Measurements from ENCODE around the gene TMCC1. TPM values are rescaled to one million over a fixed set of nuclear protein-coding genes. Genes with fewer than 3 reads are reported as not detected.
A peak's percentile ranks its signal among the peaks of the same experiment; 100 is the strongest.
"Not testable (repeated sequence)": the region's sequence is repeated elsewhere in the genome, so short reads cannot be mapped to it uniquely, and the experiment has no call there.

The TMCC1 gene
- total RNA-seq, 2 experiments from 2014 or later = 15.9 to 16.8 TPM

DNA sequence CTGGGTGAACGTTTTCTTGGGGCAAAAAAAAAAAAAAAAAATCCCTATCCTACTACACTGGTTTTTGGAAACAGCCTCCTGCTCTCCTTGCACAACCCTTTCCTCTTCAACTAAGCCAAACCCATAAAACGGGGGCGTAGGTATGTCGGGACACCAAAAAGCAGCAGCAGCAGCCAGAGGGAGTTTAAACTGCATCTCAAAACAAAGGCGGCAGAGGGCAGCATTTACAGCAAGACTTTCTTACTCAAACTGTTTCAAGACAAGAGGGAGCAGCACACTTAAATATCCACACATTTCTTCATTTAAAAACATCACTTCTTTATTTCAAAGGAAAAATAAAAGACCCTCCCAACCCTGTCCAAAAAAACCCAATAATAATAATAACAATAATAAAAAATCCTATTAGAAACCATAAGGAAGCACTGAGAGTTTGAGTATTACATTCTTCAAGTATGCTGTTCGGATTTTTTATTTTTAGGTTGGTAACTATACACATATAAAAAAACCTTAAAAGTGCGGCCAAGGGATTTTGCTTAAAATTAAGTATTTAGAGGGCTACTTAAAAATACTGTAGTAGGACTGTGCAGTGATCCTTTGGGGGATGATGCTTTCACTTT lies 243.1 kb downstream of the TMCC1 start:
- H3K27ac Mint-ChIP-seq = no peak overlapping the region
- ATAC-seq (no peak), DNase-seq (peak; percentile 74)
- no peaks in the 10 kb centered on the region for H3K9me3 Mint-ChIP-seq (ENCODE audit: insufficient read depth)
- no peaks in the 10 kb centered on the region for H3K36me3 Mint-ChIP-seq (ENCODE audit: low read depth)
- H3K4me3 Mint-ChIP-seq = no peak overlapping the region
- H3K27me3 Mint-ChIP-seq (ENCODE audit: low read depth) = peaks cover 1% of the 10 kb centered on the region
- CTCF ChIA-PET = interaction anchor here (0.9 to 1.8 kb wide), 10 partner anchors 15 to 292 kb away, joined by 3 to 17 read pairs (median 4); no protein-coding TSS in a partner anchor
- no peaks in the 10 kb centered on the region for H3K4me1 Mint-ChIP-seq (ENCODE audit: low read depth)
- POLR2A ChIA-PET = no interaction called here

DNA sequence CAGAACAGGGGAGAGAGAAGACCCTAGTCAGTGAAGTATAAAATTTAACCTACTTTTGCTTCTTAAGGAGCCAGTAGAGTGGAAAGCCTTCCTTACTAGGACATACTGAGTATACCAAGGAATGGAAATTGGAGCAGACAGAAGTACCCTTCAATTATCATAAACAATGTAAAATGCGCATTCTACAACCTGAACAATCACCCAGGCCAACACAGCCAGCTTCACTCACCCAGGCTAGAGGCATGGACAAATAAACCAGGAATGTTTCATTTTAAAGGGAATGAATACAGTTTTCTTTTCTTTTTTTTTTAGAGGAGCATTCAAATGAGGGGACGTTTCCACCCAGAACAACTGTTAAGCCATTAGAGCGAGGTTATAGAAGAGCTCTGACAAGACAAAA lies 245.1 kb downstream of the TMCC1 start:
- H3K4me1 Mint-ChIP-seq (ENCODE audit: low read depth) = no peaks in the 10 kb centered on the region

DNA sequence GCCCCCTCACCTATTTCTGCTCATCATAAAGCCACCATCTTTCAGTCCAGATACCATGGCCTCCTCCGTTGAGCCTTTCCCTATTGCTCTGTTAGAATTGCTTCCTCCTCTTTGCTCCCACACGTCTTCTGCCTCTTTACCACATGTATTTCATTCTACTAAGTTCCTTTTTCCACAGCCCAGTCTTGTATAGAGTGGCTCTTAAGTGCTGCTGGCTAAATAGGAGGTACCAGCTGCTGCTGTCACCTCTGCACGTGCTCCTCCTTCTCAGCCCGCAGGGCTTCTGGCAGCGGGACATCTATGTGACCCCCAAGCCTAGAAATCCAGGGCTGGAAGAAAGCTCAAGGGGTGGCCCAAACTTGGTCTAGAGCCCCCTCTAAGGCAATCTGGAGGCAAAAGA lies 248.2 kb downstream of the TMCC1 start:
- CTCF ChIA-PET = interaction anchor here (2.1 to 2.7 kb wide), 2 partner anchors 155 to 185 kb away, joined by 6 to 10 read pairs; no protein-coding TSS in a partner anchor
- DNase-seq (no peak), ATAC-seq (no peak)
- no peaks in the 10 kb centered on the region for H3K4me1 Mint-ChIP-seq (ENCODE audit: low read depth)
- POLR2A ChIA-PET = no interaction called here
- no peaks in the 10 kb centered on the region for H3K9me3 Mint-ChIP-seq (ENCODE audit: insufficient read depth)
- no peak overlapping the region for H3K27ac Mint-ChIP-seq
- H3K36me3 Mint-ChIP-seq (ENCODE audit: low read depth) = no peaks in the 10 kb centered on the region
- no peak overlapping the region for H3K4me3 Mint-ChIP-seq
- H3K27me3 Mint-ChIP-seq (ENCODE audit: low read depth) = peaks cover 9% of the 10 kb centered on the region

More for the DNA sequence above, 245.1 kb downstream of the TMCC1 start:
- Mint-ChIP-seq H3K27ac (no peak overlapping the region), H3K36me3 (ENCODE audit: low read depth) (no peaks in the 10 kb centered on the region), H3K4me3 (no peak overlapping the region), H3K9me3 (ENCODE audit: insufficient read depth) (no peaks in the 10 kb centered on the region), H3K27me3 (ENCODE audit: low read depth) (peaks cover 4% of the 10 kb centered on the region)
- ChIA-PET CTCF (interaction anchor here (1.2 to 1.8 kb wide), 2 partner anchors 21 to 181 kb away, joined by 4 to 8 read pairs; no protein-coding TSS in a partner anchor), POLR2A (no interaction called here)
- DNase-seq (no peak), ATAC-seq (no peak)

- CTCF ChIA-PET = interaction anchor here (2.1 kb wide), 1 partner anchor 155 kb away, joined by 6 read pairs; no protein-coding TSS in a partner anchor
- H3K9me3 Mint-ChIP-seq (ENCODE audit: insufficient read depth) = no peaks in the 10 kb centered on the region
These were observed 248.7 kb downstream of the TMCC1 start for GRCh38 chr3:129644836-129645235.

GRCh38 chr3:129641567-129642260 lies 251.8 kb downstream of the TMCC1 start:
- POLR2A ChIA-PET; H3K36me3 Mint-ChIP-seq (ENCODE audit: low read depth); H3K4me3 Mint-ChIP-seq; H3K9me3 Mint-ChIP-seq (ENCODE audit: insufficient read depth); ATAC-seq; DNase-seq; H3K4me1 Mint-ChIP-seq (ENCODE audit: low read depth); H3K27ac Mint-ChIP-seq; CTCF ChIA-PET: not testable (repeated sequence)
- peaks cover 13% of the 10 kb centered on the region for H3K27me3 Mint-ChIP-seq (ENCODE audit: low read depth)

More at GRCh38 chr3:129644836-129645235, 248.7 kb downstream of the TMCC1 start:
- POLR2A ChIA-PET = no interaction called here
- Mint-ChIP-seq H3K4me1 (ENCODE audit: low read depth) (no peaks in the 10 kb centered on the region), H3K27me3 (ENCODE audit: low read depth) (peaks cover 9% of the 10 kb centered on the region), H3K27ac (no peak overlapping the region), H3K36me3 (ENCODE audit: low read depth) (no peaks in the 10 kb centered on the region), H3K4me3 (no peak overlapping the region)
- DNase-seq (no peak), ATAC-seq (no peak)

DNA sequence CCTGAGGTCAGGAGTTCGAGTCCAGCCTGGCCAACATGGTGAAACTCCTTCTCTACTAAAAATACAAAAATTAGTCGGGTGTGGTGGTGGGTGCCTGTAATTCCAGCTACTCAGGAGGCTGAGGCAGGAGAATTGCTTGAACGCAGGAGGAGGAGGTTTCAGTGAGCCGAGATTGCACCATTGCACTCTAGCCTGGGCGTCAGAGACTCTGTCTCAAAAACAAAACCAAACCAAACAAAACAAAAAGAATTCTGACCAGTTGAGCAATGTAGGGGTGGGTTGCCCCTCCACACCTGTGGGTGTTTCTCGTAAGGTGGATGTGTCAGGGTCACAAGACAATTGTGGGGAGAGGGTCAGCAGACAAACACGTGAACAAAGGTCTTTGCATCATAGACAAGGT lies 252.5 kb downstream of the TMCC1 start:
- CTCF ChIA-PET; H3K9me3 Mint-ChIP-seq (ENCODE audit: insufficient read depth); ATAC-seq: not testable (repeated sequence)

DNA sequence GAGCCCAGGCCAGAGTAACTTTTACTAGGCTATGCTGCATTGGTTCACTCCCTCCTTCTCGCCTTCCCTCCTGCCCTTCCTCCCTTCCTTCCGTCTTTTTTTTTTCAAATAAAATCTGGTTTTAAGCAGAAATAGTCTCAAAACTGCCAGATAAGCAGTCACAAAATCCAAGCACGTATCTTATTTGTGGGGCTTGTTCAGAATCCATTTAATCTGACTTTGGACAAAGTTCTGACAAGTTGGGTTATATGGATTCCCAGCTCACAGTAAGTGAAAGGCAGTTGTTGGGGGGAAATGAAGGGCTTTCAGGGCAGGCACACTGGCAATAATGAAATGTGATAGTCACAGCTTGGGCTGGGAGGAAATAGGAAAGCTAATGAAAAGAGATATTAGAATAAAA lies 255.0 kb downstream of the TMCC1 start:
- Mint-ChIP-seq H3K4me3 (no peak overlapping the region), H3K36me3 (ENCODE audit: low read depth) (no peaks in the 10 kb centered on the region), H3K4me1 (ENCODE audit: low read depth) (peaks cover 1% of the 10 kb centered on the region), H3K9me3 (ENCODE audit: insufficient read depth) (no peaks in the 10 kb centered on the region), H3K27me3 (ENCODE audit: low read depth) (peaks cover 14% of the 10 kb centered on the region), H3K27ac (no peak overlapping the region)
- DNase-seq (no peak), ATAC-seq (no peak)
- ChIA-PET CTCF (interaction anchor here (0.6 to 1.0 kb wide), 3 partner anchors 11 to 460 kb away, joined by 3 read pairs; no protein-coding TSS in a partner anchor), POLR2A (no interaction called here)

More for the DNA sequence above, 252.5 kb downstream of the TMCC1 start:
- POLR2A ChIA-PET; H3K4me1 Mint-ChIP-seq (ENCODE audit: low read depth); H3K27ac Mint-ChIP-seq; DNase-seq; H3K4me3 Mint-ChIP-seq; H3K36me3 Mint-ChIP-seq (ENCODE audit: low read depth): not testable (repeated sequence)
- H3K27me3 Mint-ChIP-seq (ENCODE audit: low read depth) = peaks cover 14% of the 10 kb centered on the region

DNA sequence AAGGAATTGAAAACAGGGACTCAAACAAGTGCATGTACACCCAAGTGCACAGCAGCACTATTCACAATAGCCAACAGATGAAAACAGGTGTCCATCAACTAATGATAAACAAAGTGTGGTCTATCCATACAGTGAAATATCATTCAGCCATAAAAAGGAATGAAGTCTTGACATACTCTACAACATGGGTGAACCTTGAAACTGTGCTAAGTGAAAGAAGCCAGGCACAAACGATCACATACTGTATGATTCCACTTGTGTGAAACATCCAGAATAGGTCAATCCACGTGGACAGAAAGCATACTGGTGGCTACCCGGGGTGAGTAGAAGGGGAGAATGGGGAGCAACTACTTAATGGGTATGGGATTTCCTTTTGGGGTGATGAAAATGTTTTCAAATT lies 257.4 kb downstream of the TMCC1 start:
- POLR2A ChIA-PET = no interaction called here

DNA sequence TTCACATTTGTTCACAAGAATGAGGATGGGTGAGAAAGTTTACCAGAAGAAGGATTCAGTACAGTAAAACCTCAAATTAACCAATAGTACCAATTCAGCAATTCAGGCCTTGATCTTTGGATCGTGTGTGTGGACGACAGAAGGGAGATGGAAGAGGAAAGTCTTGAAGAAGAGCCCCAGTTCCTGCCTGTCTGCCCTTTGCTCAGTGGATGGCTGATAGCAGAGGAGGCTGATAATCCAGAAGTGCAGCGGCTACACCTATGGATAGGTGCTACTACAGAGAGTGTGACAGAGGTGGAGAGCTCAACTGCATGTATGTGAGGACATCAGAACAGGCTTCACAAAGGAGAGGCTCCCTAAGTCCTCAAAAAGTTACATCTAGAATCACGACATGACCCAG lies 257.9 kb downstream of the TMCC1 start:
- POLR2A ChIA-PET = no interaction called here
- no peak for ATAC-seq

More for the DNA sequence above, 257.4 kb downstream of the TMCC1 start:
- Mint-ChIP-seq H3K4me3 (no peak overlapping the region), H3K27me3 (ENCODE audit: low read depth) (peaks cover 9% of the 10 kb centered on the region), H3K9me3 (ENCODE audit: insufficient read depth) (no peaks in the 10 kb centered on the region), H3K27ac (no peak overlapping the region), H3K4me1 (ENCODE audit: low read depth) (peaks cover 2% of the 10 kb centered on the region), H3K36me3 (ENCODE audit: low read depth) (no peaks in the 10 kb centered on the region)
- ATAC-seq (no peak), DNase-seq (no peak)
- CTCF ChIA-PET = interaction anchor here (2.1 kb wide), 1 partner anchor 189 kb away, joined by 7 read pairs; no protein-coding TSS in a partner anchor

DNA sequence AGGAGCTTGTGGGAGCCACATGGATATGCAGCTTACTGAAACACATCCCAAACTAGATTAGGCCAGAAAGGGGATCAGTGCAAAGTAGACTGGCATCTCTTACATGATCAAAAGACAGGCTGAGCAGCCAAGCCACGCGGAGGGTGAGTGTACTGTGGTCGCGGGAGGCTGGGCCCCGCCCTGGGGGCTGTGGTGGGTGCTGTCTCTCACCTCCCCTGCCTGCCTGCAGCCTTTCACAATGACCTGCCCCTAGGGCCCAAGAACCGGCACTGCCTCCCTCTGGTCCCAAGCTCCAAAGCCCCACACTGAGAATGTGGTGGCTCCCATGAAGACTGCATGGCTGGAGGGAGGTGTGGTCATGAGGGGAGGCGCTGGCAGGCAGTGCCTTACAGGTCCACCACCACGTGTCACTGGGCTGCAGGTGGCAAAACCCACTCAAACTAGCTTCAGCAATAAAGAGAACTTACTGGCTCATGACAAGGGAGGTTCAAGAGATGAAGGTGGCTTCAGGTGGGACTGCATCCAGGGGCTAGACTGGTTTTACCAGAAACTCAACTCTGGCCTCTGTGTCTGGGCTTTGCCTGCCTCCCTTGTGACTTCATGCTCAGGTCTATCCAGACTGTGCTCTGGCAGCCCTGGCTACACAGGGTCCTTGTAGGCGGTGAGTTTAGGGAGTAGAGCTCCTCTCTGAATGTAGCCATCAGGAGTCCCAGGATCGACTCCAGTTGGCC lies 259.6 kb downstream of the TMCC1 start:
- no peak overlapping the region for H3K27ac Mint-ChIP-seq
- ChIA-PET POLR2A (interaction anchor here (1.1 kb wide), 1 partner anchor 25 kb away, joined by 3 read pairs; no protein-coding TSS in a partner anchor), CTCF (interaction anchor here (2.1 kb wide), 1 partner anchor 191 kb away, joined by 7 read pairs; no protein-coding TSS in a partner anchor)
- H3K4me3 Mint-ChIP-seq = no peak overlapping the region
- no peaks in the 10 kb centered on the region for H3K36me3 Mint-ChIP-seq (ENCODE audit: low read depth)
- H3K9me3 Mint-ChIP-seq (ENCODE audit: insufficient read depth) = no peaks in the 10 kb centered on the region
- peaks cover 2% of the 10 kb centered on the region for H3K4me1 Mint-ChIP-seq (ENCODE audit: low read depth)
- DNase-seq (no peak), ATAC-seq (no peak)
- peaks cover 9% of the 10 kb centered on the region for H3K27me3 Mint-ChIP-seq (ENCODE audit: low read depth)

More for the DNA sequence above, 257.9 kb downstream of the TMCC1 start:
- peaks cover 9% of the 10 kb centered on the region for H3K27me3 Mint-ChIP-seq (ENCODE audit: low read depth)
- CTCF ChIA-PET = interaction anchor here (0.8 to 2.1 kb wide), 3 partner anchors 108 to 302 kb away, joined by 3 to 7 read pairs (median 5); no protein-coding TSS in a partner anchor
- no peaks in the 10 kb centered on the region for H3K36me3 Mint-ChIP-seq (ENCODE audit: low read depth)
- peaks cover 2% of the 10 kb centered on the region for H3K4me1 Mint-ChIP-seq (ENCODE audit: low read depth)
- no peak overlapping the region for H3K4me3 Mint-ChIP-seq
- H3K9me3 Mint-ChIP-seq (ENCODE audit: insufficient read depth) = no peaks in the 10 kb centered on the region
- H3K27ac Mint-ChIP-seq = no peak overlapping the region
- DNase-seq = no peak

DNA sequence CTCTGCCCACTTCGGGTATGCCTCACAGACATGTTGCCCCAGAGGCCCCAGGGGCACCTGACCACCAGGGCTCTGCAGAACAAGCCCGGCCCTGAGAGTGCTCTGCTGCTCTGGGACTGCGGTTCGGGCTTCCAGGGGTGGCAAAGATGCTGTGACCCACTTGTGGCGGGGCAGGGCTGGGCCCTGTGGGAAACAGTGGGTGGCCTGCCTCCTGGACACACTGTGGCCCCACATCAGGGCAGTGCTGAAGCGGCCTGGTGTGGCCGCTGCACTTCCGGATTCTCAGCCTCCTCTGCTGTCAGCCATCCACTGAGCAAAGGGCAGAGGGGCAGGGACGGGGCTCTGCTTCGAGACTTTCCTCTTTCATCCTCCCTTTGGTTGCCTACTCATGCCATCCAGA lies 260.5 kb downstream of the TMCC1 start:
- no peak for ATAC-seq
- Mint-ChIP-seq H3K27me3 (ENCODE audit: low read depth) (peaks cover 12% of the 10 kb centered on the region), H3K4me3 (no peak overlapping the region), H3K4me1 (ENCODE audit: low read depth) (peaks cover 6% of the 10 kb centered on the region), H3K27ac (no peak overlapping the region), H3K36me3 (ENCODE audit: low read depth) (no peaks in the 10 kb centered on the region), H3K9me3 (ENCODE audit: insufficient read depth) (no peaks in the 10 kb centered on the region)
- no peak for DNase-seq
- ChIA-PET CTCF (no interaction called here), POLR2A (no interaction called here)

All from activated CD8-positive, alpha-beta T cell treated with anti-CD3 and anti-CD28 coated beads, Interleukin-2, amount 10 ng/mL, durations not matched to agents 7 days and 5 days (primary cell).